Fibroblast of lung (primary cell): ENCODE measurements around the gene RIMS3. TPM values are rescaled to one million over a fixed set of nuclear protein-coding genes. Genes with fewer than 3 reads are reported as not detected.

Source experiments
- DNase-seq, 2 donors: peaks; one replicate each; pipeline versions ENCODE4 v3.0.0 to v3.0.0-alpha.2; 2010; ENCODE audit warnings: low read depth in 2 of 2
- H2AFZ ChIP-seq: 2 replicates; pipeline ENCODE4 v1.5.1; 2012; ENCODE audit warnings: low read length, control low read depth, inconsistent platforms
- H3K27ac ChIP-seq: 2 replicates; pipeline ENCODE4 v1.5.1; 2011; ENCODE audit warnings: low read length, control low read depth; ENCODE audit not compliant: insufficient read depth
- H3K27me3 ChIP-seq: 2 replicates; pipeline ENCODE4 v1.5.1; 2011; ENCODE audit warnings: mild to moderate bottlenecking, low read length; ENCODE audit not compliant: control insufficient read depth, insufficient read depth
- H3K36me3 ChIP-seq: 2 replicates; pipeline ENCODE4 v1.5.1; 2011; ENCODE audit warnings: low read length; ENCODE audit not compliant: control insufficient read depth, insufficient read depth
- H3K4me1 ChIP-seq: 2 replicates; pipeline ENCODE4 v1.5.1; 2011; ENCODE audit warnings: low read length; ENCODE audit not compliant: control insufficient read depth, insufficient read depth; ENCODE audit errors: extremely low read depth
- H3K4me2 ChIP-seq: 2 replicates; pipeline ENCODE4 v1.5.1; 2011; ENCODE audit warnings: low read length, control low read depth; ENCODE audit not compliant: insufficient read depth; ENCODE audit errors: extremely low read depth
- H3K4me3 ChIP-seq, 4 experiments: fragments of 200-600 bp in 1 of 4; sonication (generic) in 1 of 4; replicated peaks in 1 of 4; 2 replicates each; pipeline ENCODE4 v1.5.1; 2011 to 2016; ENCODE audit warnings: low read length in 4 of 4, low read depth in 3 of 4, mild to moderate bottlenecking in 3 of 4, control low read depth in 2 of 4, inconsistent platforms in 1 of 4, mixed read lengths in 1 of 4; ENCODE audit not compliant: insufficient read depth in 1 of 4; ENCODE audit errors: control extremely low read depth in 1 of 4
- H3K79me2 ChIP-seq: 2 replicates; pipeline ENCODE4 v1.5.1; 2012; ENCODE audit warnings: mild to moderate bottlenecking, low read length, inconsistent platforms; ENCODE audit not compliant: control insufficient read depth, insufficient read depth
- H3K9ac ChIP-seq: 2 replicates; pipeline ENCODE4 v1.5.1; 2011; ENCODE audit warnings: mild to moderate bottlenecking, low read length, control low read depth; ENCODE audit not compliant: insufficient read depth
- H3K9me3 ChIP-seq: 2 replicates; pipeline ENCODE4 v1.5.1; 2012; ENCODE audit warnings: low read depth, low read length; ENCODE audit not compliant: control insufficient read depth, insufficient read depth
- H4K20me1 ChIP-seq: 2 replicates; pipeline ENCODE4 v1.5.1; 2011; ENCODE audit warnings: low read length; ENCODE audit not compliant: control insufficient read depth, insufficient read depth; ENCODE audit errors: extremely low read depth
- CTCF ChIP-seq, 2 donors: IDR thresholded peaks in 1 of 2; conservative IDR thresholded peaks in 1 of 2; 1 replicate in 1 of 2; 2 replicates in 1 of 2; pipeline ENCODE4 v1.5.1; 2011 to 2012; ENCODE audit warnings: low read length in 2 of 2, control low read depth in 1 of 2, inconsistent platforms in 1 of 2, low read depth in 1 of 2, mild to moderate bottlenecking in 1 of 2
- EZH2 ChIP-seq: IDR thresholded peaks from 2 replicates; pipeline ENCODE4 v1.5.1; 2012; ENCODE audit warnings: low read length, control low read depth, mild to moderate bottlenecking; ENCODE audit errors: missing control alignments
- polyA plus RNA-seq, 2 donors: library from polyadenylated mRNA; depleted of rRNA in 1 of 2; stranded (reverse) in 1 of 2; unstranded in 1 of 2; fragments of >200 nt; gene quantifications; 2 replicates each; pipeline ENCODE4 v1.2.1, GENCODE V29; 2011 to 2012; ENCODE audit warnings: missing spikeins in 1 of 2
- total RNA-seq: library from RNA; depleted of rRNA; stranded (reverse); fragments of >200 nt; gene quantifications from 2 replicates; pipeline ENCODE4 v1.2.1, GENCODE V29; 2014

The RIMS3 gene
- total and polyA plus RNA-seq, 2 donors (not counting 1 experiment from before 2014, with no cell fraction given): 0.11 to 0.33 TPM

GRCh38 chr1:40692429-40692895 is 27.0 kb upstream of the RIMS3 start:
- Histone ChIP-seq H4K20me1 (no peaks in the 10 kb centered on the region), H3K79me2 (peaks cover 50% of the 10 kb centered on the region), H3K36me3 (no peaks in the 10 kb centered on the region), H3K4me1 (peaks cover 2% of the 10 kb centered on the region), H3K9ac (peak overlapping the region; percentile 98), H3K9me3 (no peaks in the 10 kb centered on the region), H3K27me3 (no peaks in the 10 kb centered on the region), H3K27ac (peak overlapping the region; percentile 98), H3K4me3 (peak overlapping the region; percentile 82 to 96 (median 90)), H3K4me2 (peak overlapping the region; percentile 99), H2AFZ (peak overlapping the region; percentile 89)
- no peak for TF ChIP-seq EZH2
- no peak for TF ChIP-seq CTCF (conservative IDR thresholded peaks at IDR 0.05 in 1 of 2, IDR thresholded peaks at IDR 0.05 in 1 of 2; ENCODE audit: low read depth in 1 of 2, low read length in 2 of 2)
- DNase-seq: peak; percentile 22 to 40

GRCh38 chr1:40691538-40692428 is 26.3 kb upstream of the RIMS3 start, which contains the start of gene NFYC:
NFYC (plus strand) TSS chr1:40691704; CDS start chr1:40738844, 47,140 bp downstream.
- no peaks in the 10 kb centered on the region for H3K36me3 ChIP-seq
- H3K4me3 ChIP-seq: peak within 1 kb of the TSS; percentile 82 to 96 (median 90)
- H3K9me3 ChIP-seq: no peaks in the 10 kb centered on the region
- peak within 1 kb of the TSS; percentile 98 for H3K9ac ChIP-seq
- no peaks in the 10 kb centered on the region for H3K27me3 ChIP-seq
- peak; percentile 94 to 99 for DNase-seq
- peaks cover 2% of the 10 kb centered on the region for H3K4me1 ChIP-seq
- H2AFZ ChIP-seq: peak within 1 kb of the TSS; percentile 89
- peaks cover 45% of the 10 kb centered on the region for H3K79me2 ChIP-seq
- no peaks in the 10 kb centered on the region for H4K20me1 ChIP-seq
- peak within 1 kb of the TSS; percentile 99 for H3K4me2 ChIP-seq
- TF ChIP-seq EZH2 (no peak), CTCF (conservative IDR thresholded peaks at IDR 0.05 in 1 of 2, IDR thresholded peaks at IDR 0.05 in 1 of 2; ENCODE audit: low read depth in 1 of 2, low read length in 2 of 2) (no peak)
- H3K27ac ChIP-seq: peak within 1 kb of the TSS; percentile 98

- H3K4me3 ChIP-seq: peak overlapping the region; percentile 70 to 95 (median 84)
- H3K36me3 ChIP-seq: no peaks in the 10 kb centered on the region
- H3K9ac ChIP-seq: no peak overlapping the region
- H4K20me1 ChIP-seq: no peaks in the 10 kb centered on the region
- peaks cover 2% of the 10 kb centered on the region for H3K4me1 ChIP-seq
- H3K9me3 ChIP-seq: no peaks in the 10 kb centered on the region
- H3K79me2 ChIP-seq: peaks cover 39% of the 10 kb centered on the region
- TF ChIP-seq EZH2: no peak
- TF ChIP-seq CTCF (conservative IDR thresholded peaks at IDR 0.05 in 1 of 2, IDR thresholded peaks at IDR 0.05 in 1 of 2; ENCODE audit: low read depth in 1 of 2, low read length in 2 of 2): no peak
- H3K4me2 ChIP-seq: peak overlapping the region; percentile 83
- peak overlapping the region; percentile 98 for H3K27ac ChIP-seq
- H3K27me3 ChIP-seq: no peaks in the 10 kb centered on the region
- DNase-seq: no peak
- peak overlapping the region; percentile 5 for H2AFZ ChIP-seq
These were observed 25.5 kb upstream of the RIMS3 start for GRCh38 chr1:40690771-40691537.
